Central memory CD8-positive, alpha-beta T cell (primary cell): ENCODE measurements around the gene EPRS1.

Source experiments
- ATAC-seq: fragments of 150-1000 bp; cut with Tn5 transposase; replicated peaks from 2 replicates; pipeline ENCODE4 v1.10.0; 2022; ENCODE audit warnings: mild to moderate bottlenecking, moderate FRiP score, moderate number of reproducible peaks; ENCODE audit not compliant: poor library complexity, severe bottlenecking; ENCODE audit errors: extremely low read depth
- DNase-seq, 2 donors: peaks; one replicate each; pipeline ENCODE4 v3.0.0; 2021; ENCODE audit warnings: low spot score in 2 of 2
- H3K27ac Mint-ChIP-seq: one replicate; pipeline ENCODE4 v1.8.0; 2022; ENCODE audit warnings: low read depth, mild to moderate bottlenecking, moderate library complexity, mixed read lengths
- H3K27me3 Mint-ChIP-seq: one replicate; pipeline ENCODE4 v1.8.0; 2022; ENCODE audit warnings: mixed read lengths
- H3K36me3 Mint-ChIP-seq: one replicate; pipeline ENCODE4 v1.8.0; 2022; ENCODE audit warnings: mild to moderate bottlenecking, moderate library complexity, mixed read lengths; ENCODE audit not compliant: insufficient read depth
- H3K4me1 Mint-ChIP-seq: one replicate; pipeline ENCODE4 v1.8.0; 2022; ENCODE audit warnings: mixed read lengths
- H3K4me3 Mint-ChIP-seq: one replicate; pipeline ENCODE4 v1.8.0; 2022; ENCODE audit warnings: mild to moderate bottlenecking, moderate library complexity, mixed read lengths
- H3K9me3 Mint-ChIP-seq: one replicate; pipeline ENCODE4 v1.8.0; 2022; ENCODE audit warnings: mixed read lengths

The EPRS1 gene

GRCh38 chr1:220019071-220019470 is 27.2 kb downstream of the EPRS1 start:
- no peak overlapping the region for H3K4me3 Mint-ChIP-seq
- DNase-seq (no peak), ATAC-seq (no peak)
- peaks cover 14% of the 10 kb centered on the region for H3K4me1 Mint-ChIP-seq
- H3K27ac Mint-ChIP-seq: peak overlapping the region; percentile 61
- no peaks in the 10 kb centered on the region for H3K27me3 Mint-ChIP-seq
- no peaks in the 10 kb centered on the region for H3K9me3 Mint-ChIP-seq
- peaks cover 75% of the 10 kb centered on the region for H3K36me3 Mint-ChIP-seq

DNA sequence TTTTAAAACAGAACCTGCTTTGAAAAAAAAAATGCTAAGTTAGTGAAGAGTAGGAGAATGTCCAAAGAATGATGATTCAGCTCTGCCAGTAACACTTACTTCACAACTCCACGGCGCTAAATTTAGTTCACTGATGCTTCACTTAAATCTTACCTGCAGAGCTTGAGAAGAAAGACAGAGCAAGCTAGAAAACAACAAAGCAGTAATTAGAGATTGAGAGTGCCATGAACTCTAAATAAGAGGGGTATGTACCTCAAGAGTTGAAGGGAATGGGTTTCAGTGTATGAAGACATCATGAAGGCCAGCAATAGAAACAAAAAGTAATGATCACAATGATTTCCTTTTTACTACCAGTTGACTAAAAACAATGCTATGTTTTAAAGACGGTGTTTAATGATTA is 32.8 kb downstream of the EPRS1 start:
- ATAC-seq (no peak), DNase-seq (no peak)
- H3K27ac Mint-ChIP-seq: peak overlapping the region; percentile 69
- H3K27me3 Mint-ChIP-seq: no peaks in the 10 kb centered on the region
- no peaks in the 10 kb centered on the region for H3K9me3 Mint-ChIP-seq
- peaks cover 70% of the 10 kb centered on the region for H3K36me3 Mint-ChIP-seq
- H3K4me1 Mint-ChIP-seq: peaks cover 18% of the 10 kb centered on the region
- no peak overlapping the region for H3K4me3 Mint-ChIP-seq

- DNase-seq (no peak), ATAC-seq (no peak)
- H3K27me3 Mint-ChIP-seq: no peaks in the 10 kb centered on the region
- peak overlapping the region; percentile 69 for H3K27ac Mint-ChIP-seq
- peaks cover 65% of the 10 kb centered on the region for H3K36me3 Mint-ChIP-seq
- no peak overlapping the region for H3K4me3 Mint-ChIP-seq
- H3K4me1 Mint-ChIP-seq: peaks cover 18% of the 10 kb centered on the region
- no peaks in the 10 kb centered on the region for H3K9me3 Mint-ChIP-seq
Observed at GRCh38 chr1:220012259-220012658, 34.0 kb downstream of the EPRS1 start.

- Mint-ChIP-seq H3K27ac (no peak overlapping the region), H3K36me3 (peaks cover 65% of the 10 kb centered on the region), H3K4me3 (no peak overlapping the region), H3K9me3 (no peaks in the 10 kb centered on the region), H3K27me3 (no peaks in the 10 kb centered on the region), H3K4me1 (peaks cover 18% of the 10 kb centered on the region)
- no peak for DNase-seq
- ATAC-seq: no peak
Observed at GRCh38 chr1:220011620-220012019, 34.7 kb downstream of the EPRS1 start.

DNA sequence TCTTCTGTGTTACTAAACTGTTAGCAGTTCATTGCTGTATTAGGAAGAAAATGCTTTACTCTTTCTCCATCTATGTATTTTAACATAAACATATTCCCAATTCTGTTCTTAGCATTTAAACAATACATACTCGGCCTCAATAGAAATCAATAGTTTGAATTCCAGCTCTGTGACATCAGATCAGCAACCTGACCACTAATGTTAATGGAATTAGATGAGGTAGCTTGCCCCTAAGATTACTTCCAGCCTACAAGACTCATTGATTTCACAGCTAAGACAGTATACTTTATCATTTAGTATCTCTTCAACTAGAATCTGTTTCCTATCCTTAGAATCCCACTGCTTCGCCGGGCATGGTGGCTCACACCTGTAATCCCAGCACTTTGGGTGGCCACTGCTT is 38.9 kb downstream of the EPRS1 start:
- H3K9me3 Mint-ChIP-seq: no peaks in the 10 kb centered on the region
- no peak overlapping the region for H3K4me3 Mint-ChIP-seq
- no peak for ATAC-seq
- DNase-seq: no peak
- H3K4me1 Mint-ChIP-seq: no peaks in the 10 kb centered on the region
- no peak overlapping the region for H3K27ac Mint-ChIP-seq
- no peaks in the 10 kb centered on the region for H3K27me3 Mint-ChIP-seq
- peaks cover 54% of the 10 kb centered on the region for H3K36me3 Mint-ChIP-seq

GRCh38 chr1:220005489-220005888 is 40.8 kb downstream of the EPRS1 start:
- no peak for DNase-seq
- H3K27ac Mint-ChIP-seq: no peak overlapping the region
- no peaks in the 10 kb centered on the region for H3K4me1 Mint-ChIP-seq
- H3K9me3 Mint-ChIP-seq: no peaks in the 10 kb centered on the region
- H3K27me3 Mint-ChIP-seq: no peaks in the 10 kb centered on the region
- peaks cover 62% of the 10 kb centered on the region for H3K36me3 Mint-ChIP-seq
- H3K4me3 Mint-ChIP-seq: no peak overlapping the region
- ATAC-seq: no peak

- no peaks in the 10 kb centered on the region for H3K4me1 Mint-ChIP-seq
- H3K9me3 Mint-ChIP-seq: no peaks in the 10 kb centered on the region
- H3K4me3 Mint-ChIP-seq: no peak overlapping the region
- no peak overlapping the region for H3K27ac Mint-ChIP-seq
- DNase-seq (no peak), ATAC-seq (no peak)
- H3K27me3 Mint-ChIP-seq: no peaks in the 10 kb centered on the region
- peaks cover 56% of the 10 kb centered on the region for H3K36me3 Mint-ChIP-seq
Observed at GRCh38 chr1:220003610-220004299, 42.5 kb downstream of the EPRS1 start.

DNA sequence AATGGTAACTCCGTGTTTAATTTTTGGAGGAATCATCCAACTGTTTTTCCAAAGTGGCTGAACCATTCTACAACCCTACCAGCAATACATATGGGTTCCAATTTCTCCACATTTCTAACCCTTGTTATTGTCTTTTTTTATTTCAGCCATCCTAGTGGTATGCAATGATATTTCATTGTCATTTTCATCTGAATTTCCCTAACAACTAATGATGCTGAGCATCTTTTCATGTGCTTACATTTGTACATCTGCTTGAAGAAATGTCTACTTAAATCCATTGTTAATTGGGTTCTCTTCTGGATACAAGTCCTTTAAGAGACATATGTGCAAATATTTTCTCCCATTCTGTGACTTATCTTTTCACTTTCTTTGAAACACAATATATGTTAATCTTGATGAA is 43.3 kb downstream of the EPRS1 start:
- ATAC-seq (no peak), DNase-seq (no peak)
- Mint-ChIP-seq H3K27ac (no peak overlapping the region), H3K27me3 (no peaks in the 10 kb centered on the region), H3K9me3 (no peaks in the 10 kb centered on the region), H3K4me1 (no peaks in the 10 kb centered on the region), H3K4me3 (no peak overlapping the region), H3K36me3 (peaks cover 58% of the 10 kb centered on the region)

GRCh38 chr1:220001095-220001501 is 45.2 kb downstream of the EPRS1 start:
- H3K4me1 Mint-ChIP-seq: no peaks in the 10 kb centered on the region
- H3K27ac Mint-ChIP-seq: no peak overlapping the region
- no peaks in the 10 kb centered on the region for H3K27me3 Mint-ChIP-seq
- ATAC-seq (no peak), DNase-seq (no peak)
- H3K9me3 Mint-ChIP-seq: no peaks in the 10 kb centered on the region
- H3K36me3 Mint-ChIP-seq: peaks cover 56% of the 10 kb centered on the region
- no peak overlapping the region for H3K4me3 Mint-ChIP-seq

GRCh38 chr1:219999821-220000220 is 46.5 kb downstream of the EPRS1 start:
- ATAC-seq: no peak
- Mint-ChIP-seq H3K9me3 (no peaks in the 10 kb centered on the region), H3K36me3 (peaks cover 51% of the 10 kb centered on the region), H3K27me3 (no peaks in the 10 kb centered on the region), H3K4me1 (no peaks in the 10 kb centered on the region), H3K27ac (no peak overlapping the region), H3K4me3 (no peak overlapping the region)
- DNase-seq: no peak
